Mesothelial cell of epicardium (in vitro differentiated cells): ENCODE measurements around the gene ATP6V0B. TPM values are rescaled to one million over a fixed set of nuclear protein-coding genes. Genes with fewer than 3 reads are reported as not detected.

Experiments
- DNase-seq, 2 experiments: peaks; one replicate each; pipeline ENCODE4 v3.0.0; 2021; ENCODE audit warnings: low spot score in 2 of 2; ENCODE audit not compliant: unreplicated experiment in 2 of 2
- H3K27ac Mint-ChIP-seq: 2 replicates; pipeline ENCODE4 v1.8.0; 2021; ENCODE audit warnings: mixed read lengths
- H3K27me3 Mint-ChIP-seq: 2 replicates; pipeline ENCODE4 v1.8.0; 2021; ENCODE audit warnings: low read depth, mixed read lengths
- H3K36me3 Mint-ChIP-seq: 2 replicates; pipeline ENCODE4 v1.8.0; 2021; ENCODE audit warnings: mixed read lengths
- H3K4me1 Mint-ChIP-seq: 2 replicates; pipeline ENCODE4 v1.8.0; 2021; ENCODE audit warnings: mixed read lengths
- H3K4me3 Mint-ChIP-seq: 2 replicates; pipeline ENCODE4 v1.8.0; 2021; ENCODE audit warnings: mild to moderate bottlenecking, moderate library complexity, mixed read lengths
- H3K9me3 Mint-ChIP-seq: 2 replicates; pipeline ENCODE4 v1.8.0; 2021; ENCODE audit warnings: mixed read lengths
- CTCF ChIP-seq: fragments of 200-600 bp; sonication (generic); IDR thresholded peaks from one replicate; pipeline ENCODE4 v1.5.0; 2021; ENCODE audit warnings: antibody characterized with exemption; ENCODE audit not compliant: unreplicated experiment
- total RNA-seq: library from RNA; stranded (reverse); gene quantifications from 3 replicates; pipeline ENCODE4 v1.2.1, GENCODE V29; 2021

Gene ATP6V0B
- total RNA-seq, 1 donor from 2014 or later: 72.8 TPM

- Mint-ChIP-seq H3K4me1 (peaks cover 33% of the 10 kb centered on the region), H3K27ac (no peak overlapping the region), H3K36me3 (peaks cover 25% of the 10 kb centered on the region), H3K27me3 (no peaks in the 10 kb centered on the region), H3K4me3 (no peak overlapping the region), H3K9me3 (no peaks in the 10 kb centered on the region)
- DNase-seq: no peak
- TF ChIP-seq CTCF: no peak
These were observed 6.9 kb downstream of the ATP6V0B start for GRCh38 chr1:43981636-43982035.

GRCh38 chr1:43982241-43982640 is 7.5 kb downstream of the ATP6V0B start:
- Mint-ChIP-seq H3K27me3 (no peaks in the 10 kb centered on the region), H3K4me1 (peaks cover 27% of the 10 kb centered on the region), H3K4me3 (no peak overlapping the region), H3K9me3 (no peaks in the 10 kb centered on the region), H3K27ac (no peak overlapping the region), H3K36me3 (peaks cover 20% of the 10 kb centered on the region)
- TF ChIP-seq CTCF: no peak
- no peak for DNase-seq

- no peak overlapping the region for H3K27ac Mint-ChIP-seq
- no peaks in the 10 kb centered on the region for H3K9me3 Mint-ChIP-seq
- H3K4me1 Mint-ChIP-seq: peaks cover 21% of the 10 kb centered on the region
- no peaks in the 10 kb centered on the region for H3K27me3 Mint-ChIP-seq
- no peak overlapping the region for H3K4me3 Mint-ChIP-seq
- no peak for DNase-seq
- H3K36me3 Mint-ChIP-seq: peaks cover 14% of the 10 kb centered on the region
- TF ChIP-seq CTCF: no peak
These were observed 8.0 kb downstream of the ATP6V0B start for GRCh38 chr1:43982808-43983207.

GRCh38 chr1:43983253-43983899 is 8.6 kb downstream of the ATP6V0B start:
- H3K4me1 Mint-ChIP-seq: peaks cover 15% of the 10 kb centered on the region
- TF ChIP-seq CTCF: no peak
- no peaks in the 10 kb centered on the region for H3K9me3 Mint-ChIP-seq
- no peak overlapping the region for H3K27ac Mint-ChIP-seq
- H3K27me3 Mint-ChIP-seq: no peaks in the 10 kb centered on the region
- DNase-seq: no peak
- peaks cover 13% of the 10 kb centered on the region for H3K36me3 Mint-ChIP-seq
- no peak overlapping the region for H3K4me3 Mint-ChIP-seq

- Mint-ChIP-seq H3K4me3 (no peak overlapping the region), H3K27me3 (no peaks in the 10 kb centered on the region), H3K4me1 (peaks cover 9% of the 10 kb centered on the region), H3K9me3 (no peaks in the 10 kb centered on the region), H3K36me3 (peaks cover 13% of the 10 kb centered on the region), H3K27ac (no peak overlapping the region)
- no peak for TF ChIP-seq CTCF
- no peak for DNase-seq
These were observed 10.1 kb downstream of the ATP6V0B start for GRCh38 chr1:43984855-43985254.
